ENCODE measurements around the gene CKAP5. TPM values are rescaled to one million over a fixed set of nuclear protein-coding genes. Genes with fewer than 3 reads are reported as not detected.

The CKAP5 gene
- total RNA-seq, 1 experiment from 2014 or later: 190 TPM

DNA sequence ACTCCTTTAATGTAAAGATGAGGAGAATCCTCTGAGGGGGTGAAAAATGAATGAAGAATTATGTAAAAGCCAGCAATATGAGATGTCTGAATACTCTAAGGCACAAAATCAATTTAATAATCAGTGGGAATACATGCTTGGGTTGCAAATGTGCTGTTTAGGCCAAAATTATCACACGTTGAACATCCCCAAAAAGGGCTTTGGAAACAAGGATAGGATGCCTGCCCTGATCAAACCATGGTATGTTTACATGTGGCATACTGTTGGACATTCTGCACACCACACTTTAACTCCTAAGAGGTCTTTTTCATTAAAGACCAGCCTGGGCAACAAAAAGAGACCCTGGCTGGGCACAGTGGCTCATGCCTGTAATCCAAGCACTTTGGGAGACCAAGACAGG lies 100.8 kb downstream of the CKAP5 start:
- WGBS (ENCODE audit: extremely low coverage, insufficient read length, low lambda C conversion rate): no CpG with 5 or more reads among the region's 1 CpG
- Histone ChIP-seq H2BK20ac (ENCODE audit: low read depth, low read length, poor library complexity, severe bottlenecking) (no peak overlapping the region), H2BK120ac (ENCODE audit: low read depth, low read length, poor library complexity, severe bottlenecking) (no peak overlapping the region), H3K4ac (ENCODE audit: low read depth, low read length) (no peak overlapping the region), H3K9ac (ENCODE audit: extremely low read depth, insufficient read length, low read length) (no peak overlapping the region), H2AFZ (ENCODE audit: low read length) (no peak overlapping the region), H3K23me2 (ENCODE audit: insufficient read length, low read depth, low read length, poor library complexity, severe bottlenecking) (no peaks in the 10 kb centered on the region), H4K5ac (ENCODE audit: insufficient read length, low read depth, low read length) (no peak overlapping the region), H3K79me1 (ENCODE audit: insufficient read depth, low read depth, low read length, poor library complexity, severe bottlenecking) (no peaks in the 10 kb centered on the region), H2BK15ac (ENCODE audit: low read depth, low read length) (no peak overlapping the region), H3K14ac (ENCODE audit: insufficient read depth, low read length) (no peak overlapping the region), H3K27me3 (ENCODE audit: insufficient read depth, low read length) (no peaks in the 10 kb centered on the region), H3K4me2 (ENCODE audit: insufficient read depth, insufficient read length, low read length) (no peak overlapping the region), H2BK12ac (ENCODE audit: insufficient read length, low read depth, low read length) (no peak overlapping the region), H3K79me2 (ENCODE audit: insufficient read depth, low read length) (no peaks in the 10 kb centered on the region), H3K27ac (ENCODE audit: insufficient read length, low read depth, low read length) (no peak overlapping the region), H4K91ac (ENCODE audit: insufficient read length, low read depth, low read length) (no peak overlapping the region), H3K56ac (ENCODE audit: insufficient read length, low read depth, low read length) (no peak overlapping the region), H4K8ac (replicated peaks; ENCODE audit: insufficient read length, low read depth, low read length) (no peak overlapping the region), H2BK5ac (ENCODE audit: insufficient read length, low read length) (no peak overlapping the region), H3K4me1 (ENCODE audit: insufficient read depth, low read length) (no peaks in the 10 kb centered on the region), H3T11ph (ENCODE audit: low read length) (no peak overlapping the region), H4K20me1 (ENCODE audit: control insufficient read depth, insufficient read depth, insufficient read length) (no peaks in the 10 kb centered on the region), H3K23ac (ENCODE audit: insufficient read length, low read depth, low read length) (no peak overlapping the region), H2AK5ac (ENCODE audit: insufficient read length, low read length) (no peak overlapping the region), H3K18ac (ENCODE audit: insufficient read length, low read depth, low read length) (no peak overlapping the region), H3K9me3 (ENCODE audit: control insufficient read depth, low read depth, low read length) (no peaks in the 10 kb centered on the region)
- TF ChIP-seq, protein P1, sequence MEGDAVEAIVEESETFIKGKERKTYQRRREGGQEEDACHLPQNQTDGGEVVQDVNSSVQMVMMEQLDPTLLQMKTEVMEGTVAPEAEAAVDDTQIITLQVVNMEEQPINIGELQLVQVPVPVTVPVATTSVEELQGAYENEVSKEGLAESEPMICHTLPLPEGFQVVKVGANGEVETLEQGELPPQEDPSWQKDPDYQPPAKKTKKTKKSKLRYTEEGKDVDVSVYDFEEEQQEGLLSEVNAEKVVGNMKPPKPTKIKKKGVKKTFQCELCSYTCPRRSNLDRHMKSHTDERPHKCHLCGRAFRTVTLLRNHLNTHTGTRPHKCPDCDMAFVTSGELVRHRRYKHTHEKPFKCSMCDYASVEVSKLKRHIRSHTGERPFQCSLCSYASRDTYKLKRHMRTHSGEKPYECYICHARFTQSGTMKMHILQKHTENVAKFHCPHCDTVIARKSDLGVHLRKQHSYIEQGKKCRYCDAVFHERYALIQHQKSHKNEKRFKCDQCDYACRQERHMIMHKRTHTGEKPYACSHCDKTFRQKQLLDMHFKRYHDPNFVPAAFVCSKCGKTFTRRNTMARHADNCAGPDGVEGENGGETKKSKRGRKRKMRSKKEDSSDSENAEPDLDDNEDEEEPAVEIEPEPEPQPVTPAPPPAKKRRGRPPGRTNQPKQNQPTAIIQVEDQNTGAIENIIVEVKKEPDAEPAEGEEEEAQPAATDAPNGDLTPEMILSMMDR (conservative IDR thresholded peaks at IDR 0.05): no peak
- Mint-ChIP-seq H3K9me3 (no peaks in the 10 kb centered on the region), H3K36me3 (ENCODE audit: insufficient read depth in 1 of 3, low read depth in 3 of 3) (peaks cover 56 to 85% (median 79%) of the 10 kb centered on the region in 3 experiments; a peak in 6 of 7 replicates), H3K27me3 (ENCODE audit: low read depth) (no peaks in the 10 kb centered on the region), H3K27ac (no peak overlapping the region; a peak in 1 of 7 replicates), H3K4me3 (no peak overlapping the region), H3K4me1 (peaks cover 0 to 2% of the 10 kb centered on the region in 2 experiments; a peak in 2 of 4 replicates)
- DNase-seq: no peak
